Trophoblast cell (in vitro differentiated cells and primary cell): ENCODE data around the gene SEPTIN12.

ENCODE experiments used
- DNase-seq, 2 donors: peaks; one replicate each; pipeline ENCODE4 v3.0.0-alpha.2; 2016
- H2AFZ ChIP-seq: 2 replicates; pipeline ENCODE4 v1.6.1; 2013; ENCODE audit warnings: low read length, moderate library complexity, mild to moderate bottlenecking; ENCODE audit not compliant: insufficient read depth, poor library complexity
- H2AK5ac ChIP-seq: 2 replicates; pipeline ENCODE4 v1.6.1; 2013; ENCODE audit warnings: mild to moderate bottlenecking, low read length
- H2BK120ac ChIP-seq: 2 replicates; pipeline ENCODE4 v1.6.1; 2013; ENCODE audit warnings: low read length, mild to moderate bottlenecking, moderate library complexity; ENCODE audit not compliant: insufficient read depth, poor library complexity
- H2BK12ac ChIP-seq: 2 replicates; pipeline ENCODE4 v1.6.1; 2013; ENCODE audit warnings: mild to moderate bottlenecking, low read length, moderate library complexity
- H2BK5ac ChIP-seq: 2 replicates; pipeline ENCODE4 v1.6.1; 2013; ENCODE audit warnings: low read length, low read depth, moderate library complexity, mild to moderate bottlenecking; ENCODE audit not compliant: poor library complexity
- H3K14ac ChIP-seq: 2 replicates; pipeline ENCODE4 v1.6.1; 2013; ENCODE audit warnings: mild to moderate bottlenecking, low read length
- H3K18ac ChIP-seq: 2 replicates; pipeline ENCODE4 v1.6.1; 2013; ENCODE audit warnings: mild to moderate bottlenecking, low read length
- H3K23ac ChIP-seq: 2 replicates; pipeline ENCODE4 v1.6.1; 2013; ENCODE audit warnings: low read length
- H3K27ac ChIP-seq: 2 replicates; pipeline ENCODE4 v1.5.1; 2013; ENCODE audit warnings: low read depth, mild to moderate bottlenecking, inconsistent platforms, low read length, moderate library complexity
- H3K27me3 ChIP-seq: 2 replicates; pipeline ENCODE4 v1.6.1; 2013; ENCODE audit warnings: inconsistent platforms, mild to moderate bottlenecking, low read length, moderate library complexity; ENCODE audit not compliant: insufficient read depth
- H3K36me3 ChIP-seq, 2 experiments: 1 replicate in 1 of 2; 2 replicates in 1 of 2; pipeline ENCODE4 v1.6.1; 2013; ENCODE audit warnings: low read length in 2 of 2, mild to moderate bottlenecking in 2 of 2, moderate library complexity in 1 of 2; ENCODE audit not compliant: insufficient read depth in 2 of 2, control insufficient read depth in 1 of 2
- H3K4ac ChIP-seq: 2 replicates; pipeline ENCODE4 v1.6.1; 2013; ENCODE audit warnings: low read depth, mild to moderate bottlenecking, low read length, moderate library complexity
- H3K4me1 ChIP-seq, 2 experiments: 1 replicate in 1 of 2; 2 replicates in 1 of 2; pipeline ENCODE4 v1.6.1; 2013; ENCODE audit warnings: low read length in 2 of 2, mild to moderate bottlenecking in 2 of 2, moderate library complexity in 1 of 2; ENCODE audit not compliant: insufficient read depth in 2 of 2, control insufficient read depth in 1 of 2
- H3K4me2 ChIP-seq: 2 replicates; pipeline ENCODE4 v1.6.1; 2013; ENCODE audit warnings: inconsistent platforms, mild to moderate bottlenecking, low read length, moderate library complexity
- H3K4me3 ChIP-seq: 2 replicates; pipeline ENCODE4 v1.5.1; 2013; ENCODE audit warnings: mild to moderate bottlenecking, low read depth, low read length, inconsistent platforms
- H3K79me1 ChIP-seq: one replicate; pipeline ENCODE4 v1.6.1; 2013; ENCODE audit warnings: low read length
- H3K79me2 ChIP-seq: 2 replicates; pipeline ENCODE4 v1.6.1; 2013; ENCODE audit warnings: low read length, mild to moderate bottlenecking; ENCODE audit not compliant: control insufficient read depth, insufficient read depth, poor library complexity
- H3K9ac ChIP-seq: 2 replicates; pipeline ENCODE4 v1.6.1; 2013; ENCODE audit warnings: mild to moderate bottlenecking, low read length
- H3K9me3 ChIP-seq: 2 replicates; pipeline ENCODE4 v1.6.1; 2013; ENCODE audit warnings: low read depth, mild to moderate bottlenecking, control low read depth, inconsistent platforms, low read length; ENCODE audit not compliant: insufficient read depth
- H4K12ac ChIP-seq: 2 replicates; pipeline ENCODE4 v1.6.1; 2013; ENCODE audit warnings: low read depth, mild to moderate bottlenecking, low read length, moderate library complexity
- H4K8ac ChIP-seq: 2 replicates; pipeline ENCODE4 v1.6.1; 2013; ENCODE audit warnings: low read depth, mild to moderate bottlenecking, low read length, moderate library complexity
- H4K91ac ChIP-seq: one replicate; pipeline ENCODE4 v1.6.1; 2013; ENCODE audit warnings: low read depth, mild to moderate bottlenecking, low read length, moderate library complexity
- WGBS: extraction: QIAGEN DNeasy Blood & Tissue Kit; methylation state at CpG from one replicate; pipeline ENCODE4 v1.1.7; 2013; ENCODE audit warnings: missing lambda C conversion rate; ENCODE audit not compliant: insufficient read length, insufficient coverage; ENCODE audit errors: extremely low coverage; 5-methylcytosine and 5-hydroxymethylcytosine counted together

The SEPTIN12 gene

DNA sequence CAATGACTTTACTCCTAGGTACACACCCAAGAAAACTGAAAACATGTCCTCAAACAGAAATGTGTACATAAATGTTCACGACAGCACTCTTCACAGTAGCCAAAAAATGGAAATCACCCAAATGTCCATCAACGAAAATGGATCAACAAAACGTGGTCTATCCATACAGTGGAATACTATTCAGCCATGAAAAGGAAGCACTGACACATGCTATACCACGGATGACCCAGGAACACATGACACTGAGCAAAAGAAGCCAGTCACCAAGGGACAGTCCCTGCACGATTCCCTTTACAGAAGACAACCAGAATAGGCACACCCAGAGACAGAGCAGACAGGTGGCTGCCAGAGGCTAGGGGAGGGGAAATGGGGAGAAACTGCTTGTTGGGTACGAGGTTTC, 32.5 kb downstream of the SEPTIN12 start:
- WGBS, result no CpG with 5 or more reads among the region's 6 CpGs
- no peak overlapping the region for H2BK5ac ChIP-seq
- no peak overlapping the region for H3K4me2 ChIP-seq
- H3K79me2 ChIP-seq, result no peaks in the 10 kb centered on the region
- peaks cover 71 to 74% of the 10 kb centered on the region in 2 experiments for H3K36me3 ChIP-seq
- H3K18ac ChIP-seq, result no peak overlapping the region
- H3K23ac ChIP-seq, result no peak overlapping the region
- no peaks in the 10 kb centered on the region for H3K4me1 ChIP-seq
- H3K4ac ChIP-seq, result no peak overlapping the region
- no peak overlapping the region for H2BK12ac ChIP-seq
- H3K14ac ChIP-seq, result no peak overlapping the region
- no peaks in the 10 kb centered on the region for H3K79me1 ChIP-seq
- no peaks in the 10 kb centered on the region for H3K27me3 ChIP-seq
- no peak for DNase-seq
- no peak overlapping the region for H2AFZ ChIP-seq
- H4K91ac ChIP-seq, result no peak overlapping the region
- no peak overlapping the region for H4K12ac ChIP-seq
- H3K9ac ChIP-seq, result no peak overlapping the region
- peaks cover 7% of the 10 kb centered on the region for H3K9me3 ChIP-seq
- no peak overlapping the region for H3K4me3 ChIP-seq
- no peak overlapping the region for H3K27ac ChIP-seq
- no peak overlapping the region for H2BK120ac ChIP-seq
- no peak overlapping the region for H4K8ac ChIP-seq
- H2AK5ac ChIP-seq, result no peak overlapping the region

DNA sequence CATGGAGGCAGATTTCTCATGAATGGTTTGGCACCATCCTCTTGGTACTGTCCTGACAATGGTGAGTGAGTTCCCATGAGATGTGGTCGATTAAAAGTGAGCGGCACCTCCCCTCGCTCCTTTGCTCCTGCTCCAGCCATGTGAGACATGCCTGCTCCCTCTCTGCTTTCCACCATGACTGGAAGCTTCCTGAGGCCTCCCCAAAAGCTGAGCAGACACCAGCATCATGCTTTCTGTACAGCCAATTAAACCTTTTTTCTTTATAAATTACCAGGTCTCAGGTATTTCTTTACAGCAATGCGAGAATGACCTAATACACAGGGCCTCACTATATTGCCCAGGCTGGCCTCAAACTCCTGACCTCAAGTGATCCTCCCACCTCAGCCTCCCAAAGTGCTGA, 33.3 kb downstream of the SEPTIN12 start:
- Histone ChIP-seq H2BK120ac (no peak overlapping the region), H3K79me2 (no peaks in the 10 kb centered on the region), H3K4ac (no peak overlapping the region), H3K14ac (no peak overlapping the region), H3K4me3 (no peak overlapping the region), H3K4me1 (no peaks in the 10 kb centered on the region), H3K18ac (no peak overlapping the region), H2BK12ac (no peak overlapping the region), H4K8ac (no peak overlapping the region), H3K79me1 (no peaks in the 10 kb centered on the region), H4K91ac (no peak overlapping the region), H3K27ac (no peak overlapping the region), H2BK5ac (no peak overlapping the region), H3K27me3 (no peaks in the 10 kb centered on the region), H4K12ac (no peak overlapping the region), H2AK5ac (no peak overlapping the region), H3K9me3 (peaks cover 7% of the 10 kb centered on the region), H3K9ac (no peak overlapping the region), H3K36me3 (peaks cover 65 to 69% of the 10 kb centered on the region in 2 experiments), H3K23ac (no peak overlapping the region), H2AFZ (no peak overlapping the region), H3K4me2 (no peak overlapping the region)
- WGBS, result no CpG with 5 or more reads among the region's 4 CpGs
- DNase-seq, result no peak

DNA sequence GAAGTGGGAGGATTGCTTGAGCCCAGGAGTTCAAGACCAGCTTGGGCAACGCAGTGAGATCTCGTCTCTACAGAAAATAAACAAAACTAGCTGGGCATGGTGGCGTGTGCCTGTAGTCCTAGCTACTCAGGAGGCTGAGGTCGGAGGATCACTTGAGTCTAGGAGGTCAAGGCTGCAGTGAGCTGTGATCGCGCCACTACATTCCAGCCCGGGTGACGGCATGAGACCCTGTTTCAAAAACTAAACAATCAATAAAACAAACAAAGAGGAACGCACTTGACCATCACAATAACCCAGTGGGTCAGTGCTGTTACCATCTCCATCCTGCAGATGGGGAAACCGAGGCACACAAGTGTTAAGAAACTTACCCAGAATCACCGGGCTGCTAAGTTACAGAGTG, 34.9 kb downstream of the SEPTIN12 start:
- no peak overlapping the region for H2BK5ac ChIP-seq
- WGBS, result no CpG with 5 or more reads among the region's 11 CpGs
- no peak overlapping the region for H2BK120ac ChIP-seq
- no peak overlapping the region for H3K4me3 ChIP-seq
- no peaks in the 10 kb centered on the region for H3K79me1 ChIP-seq
- no peak overlapping the region for H3K9ac ChIP-seq
- no peak overlapping the region for H2AK5ac ChIP-seq
- H4K12ac ChIP-seq, result no peak overlapping the region
- no peaks in the 10 kb centered on the region for H3K4me1 ChIP-seq
- H3K14ac ChIP-seq, result no peak overlapping the region
- no peak overlapping the region for H3K4me2 ChIP-seq
- H2AFZ ChIP-seq, result no peak overlapping the region
- H4K91ac ChIP-seq, result no peak overlapping the region
- H3K9me3 ChIP-seq, result peaks cover 7% of the 10 kb centered on the region
- H3K36me3 ChIP-seq, result peaks cover 59 to 64% of the 10 kb centered on the region in 2 experiments
- H2BK12ac ChIP-seq, result no peak overlapping the region
- no peak for DNase-seq
- H3K23ac ChIP-seq, result no peak overlapping the region
- no peak overlapping the region for H3K27ac ChIP-seq
- H3K4ac ChIP-seq, result no peak overlapping the region
- H4K8ac ChIP-seq, result no peak overlapping the region
- H3K79me2 ChIP-seq, result no peaks in the 10 kb centered on the region
- H3K27me3 ChIP-seq, result no peaks in the 10 kb centered on the region
- no peak overlapping the region for H3K18ac ChIP-seq

DNA sequence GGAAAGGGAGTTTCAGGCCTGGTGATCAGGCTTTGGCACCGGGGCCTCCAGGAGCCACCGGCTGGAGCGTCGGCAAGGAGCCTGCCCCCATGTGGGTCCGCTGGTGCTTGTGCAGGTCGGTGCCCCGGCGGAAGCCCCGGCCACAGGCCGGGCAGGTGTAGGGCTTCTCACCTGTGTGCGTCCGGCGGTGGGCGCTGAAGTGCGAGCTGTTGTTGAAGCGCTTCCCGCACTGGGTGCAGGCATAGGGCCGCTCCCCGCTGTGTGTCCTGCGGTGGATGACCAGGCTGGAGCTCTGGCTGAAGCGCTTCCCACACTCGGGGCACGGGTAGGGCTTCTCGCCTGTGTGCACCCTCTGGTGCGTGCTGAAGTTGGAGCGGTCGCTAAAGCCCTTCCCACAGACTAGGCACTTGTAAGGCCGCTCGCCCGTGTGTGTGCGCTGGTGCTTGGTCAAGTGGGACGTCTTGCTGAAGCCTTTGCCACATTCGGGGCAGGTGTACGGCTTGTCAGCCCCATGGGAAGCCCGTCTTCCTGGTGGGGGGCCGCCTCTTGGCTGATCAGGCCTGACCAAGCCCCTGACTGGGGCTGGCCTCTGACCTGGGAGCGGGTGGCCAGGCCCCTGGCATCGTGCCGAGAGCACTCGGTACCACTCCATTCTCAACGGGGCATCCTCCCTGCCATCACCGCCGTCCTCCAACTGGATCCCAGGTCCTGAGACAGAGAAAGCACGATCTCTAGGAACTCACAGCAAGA, 35.6 kb downstream of the SEPTIN12 start:
- no CpG with 5 or more reads among the region's 44 CpGs for whole genome bisulfite sequencing
- Histone ChIP-seq H3K79me2 (no peaks in the 10 kb centered on the region), H2BK5ac (no peak overlapping the region), H4K91ac (no peak overlapping the region), H3K27ac (no peak overlapping the region), H4K12ac (no peak overlapping the region), H2BK120ac (no peak overlapping the region), H3K36me3 (peaks cover 56 to 61% of the 10 kb centered on the region in 2 experiments), H3K14ac (no peak overlapping the region), H3K4me1 (no peaks in the 10 kb centered on the region), H3K79me1 (no peaks in the 10 kb centered on the region), H2AFZ (no peak overlapping the region), H3K18ac (no peak overlapping the region), H2AK5ac (no peak overlapping the region), H4K8ac (no peak overlapping the region), H2BK12ac (no peak overlapping the region), H3K27me3 (no peaks in the 10 kb centered on the region), H3K9me3 (peaks cover 7% of the 10 kb centered on the region), H3K4me2 (no peak overlapping the region), H3K4ac (no peak overlapping the region), H3K4me3 (no peak overlapping the region), H3K9ac (no peak overlapping the region), H3K23ac (no peak overlapping the region)
- no peak for DNase-seq
